H9 (cell line): Measurements from ENCODE around the gene PTGES3L. TPM values are rescaled to one million over a fixed set of nuclear protein-coding genes. Genes with fewer than 3 reads are reported as not detected.

Experiments
- DNase-seq: peaks from one replicate; pipeline ENCODE4 v3.0.0-alpha.2; 2017
- H2AFZ ChIP-seq: one replicate; pipeline ENCODE4 v1.6.1; 2013; ENCODE audit warnings: mild to moderate bottlenecking, low read length, control low read depth, moderate library complexity
- H2AK5ac ChIP-seq: 2 replicates; pipeline ENCODE4 v1.6.1; 2013; ENCODE audit warnings: low read length, control low read depth, mixed read lengths; ENCODE audit not compliant: insufficient read length
- H2BK120ac ChIP-seq: one replicate; pipeline ENCODE4 v1.6.1; 2013; ENCODE audit warnings: low read depth, mild to moderate bottlenecking, low read length, control low read depth, inconsistent platforms; ENCODE audit not compliant: poor library complexity, severe bottlenecking
- H2BK12ac ChIP-seq: 2 replicates; pipeline ENCODE4 v1.6.1; 2013; ENCODE audit warnings: low read length, control low read depth, mixed read lengths, low read depth; ENCODE audit not compliant: insufficient read length
- H2BK15ac ChIP-seq: 2 replicates; pipeline ENCODE4 v1.6.1; 2013; ENCODE audit warnings: low read depth, low read length, control low read depth
- H2BK20ac ChIP-seq: one replicate; pipeline ENCODE4 v1.6.1; 2013; ENCODE audit warnings: low read depth, mild to moderate bottlenecking, low read length, control low read depth, inconsistent platforms; ENCODE audit not compliant: poor library complexity, severe bottlenecking
- H2BK5ac ChIP-seq: 2 replicates; pipeline ENCODE4 v1.6.1; 2013; ENCODE audit warnings: low read length, control low read depth, mixed read lengths; ENCODE audit not compliant: insufficient read length
- H3K14ac ChIP-seq: 2 replicates; pipeline ENCODE4 v1.6.1; 2013; ENCODE audit warnings: low read length, control low read depth; ENCODE audit not compliant: insufficient read depth
- H3K18ac ChIP-seq: 2 replicates; pipeline ENCODE4 v1.6.1; 2013; ENCODE audit warnings: low read depth, mild to moderate bottlenecking, mixed read lengths, low read length, control low read depth; ENCODE audit not compliant: insufficient read length
- H3K23ac ChIP-seq: 2 replicates; pipeline ENCODE4 v1.6.1; 2013; ENCODE audit warnings: low read length, control low read depth, mixed read lengths, low read depth; ENCODE audit not compliant: insufficient read length
- H3K23me2 ChIP-seq: 2 replicates; pipeline ENCODE4 v1.6.1; 2013; ENCODE audit warnings: low read depth, mild to moderate bottlenecking, mixed read lengths, low read length, control low read depth; ENCODE audit not compliant: insufficient read length, poor library complexity, severe bottlenecking
- H3K27ac ChIP-seq: 2 replicates; pipeline ENCODE4 v1.5.1; 2013; ENCODE audit warnings: low read length, control low read depth, mixed read lengths, low read depth; ENCODE audit not compliant: insufficient read length
- H3K27me3 ChIP-seq: 2 replicates; pipeline ENCODE4 v1.6.1; 2013; ENCODE audit warnings: low read length, control low read depth, inconsistent platforms; ENCODE audit not compliant: insufficient read depth
- H3K4ac ChIP-seq: 2 replicates; pipeline ENCODE4 v1.6.1; 2013; ENCODE audit warnings: low read depth, mild to moderate bottlenecking, control low read depth, inconsistent platforms, low read length, moderate library complexity
- H3K4me1 ChIP-seq: 2 replicates; pipeline ENCODE4 v1.6.1; 2013; ENCODE audit warnings: low read length, control low read depth, inconsistent platforms; ENCODE audit not compliant: insufficient read depth
- H3K4me2 ChIP-seq: 2 replicates; pipeline ENCODE4 v1.6.1; 2013; ENCODE audit warnings: low read length, control low read depth, mixed read lengths; ENCODE audit not compliant: insufficient read length, insufficient read depth
- H3K56ac ChIP-seq: 2 replicates; pipeline ENCODE4 v1.6.1; 2013; ENCODE audit warnings: low read depth, mild to moderate bottlenecking, mixed read lengths, low read length, control low read depth; ENCODE audit not compliant: insufficient read length
- H3K79me1 ChIP-seq: 2 replicates; pipeline ENCODE4 v1.6.1; 2013; ENCODE audit warnings: low read depth, mild to moderate bottlenecking, moderate library complexity, low read length, control low read depth, inconsistent platforms; ENCODE audit not compliant: insufficient read depth, poor library complexity, severe bottlenecking
- H3K79me2 ChIP-seq: 2 replicates; pipeline ENCODE4 v1.6.1; 2013; ENCODE audit warnings: low read length, control low read depth, inconsistent platforms; ENCODE audit not compliant: insufficient read depth
- H3K9ac ChIP-seq: 2 replicates; pipeline ENCODE4 v1.6.1; 2013; ENCODE audit warnings: low read length, control low read depth, mixed read lengths; ENCODE audit not compliant: insufficient read length; ENCODE audit errors: extremely low read depth
- H3K9me3 ChIP-seq: one replicate; pipeline ENCODE4 v1.6.1; 2013; ENCODE audit warnings: low read depth, low read length, inconsistent platforms; ENCODE audit not compliant: control insufficient read depth
- H3T11ph ChIP-seq: one replicate; pipeline ENCODE4 v1.6.1; 2013; ENCODE audit warnings: mild to moderate bottlenecking, low read length, control low read depth, inconsistent platforms
- H4K20me1 ChIP-seq: one replicate; pipeline ENCODE4 v1.6.1; 2013; ENCODE audit not compliant: control insufficient read depth, insufficient read length, insufficient read depth
- H4K5ac ChIP-seq: 2 replicates; pipeline ENCODE4 v1.6.1; 2013; ENCODE audit warnings: low read depth, mild to moderate bottlenecking, mixed read lengths, low read length, control low read depth; ENCODE audit not compliant: insufficient read length
- H4K8ac ChIP-seq: replicated peaks from 2 replicates; pipeline ENCODE4 v1.6.1; 2013; ENCODE audit warnings: low read length, control low read depth, mixed read lengths, low read depth; ENCODE audit not compliant: insufficient read length
- H4K91ac ChIP-seq: 2 replicates; pipeline ENCODE4 v1.6.1; 2013; ENCODE audit warnings: low read depth, mild to moderate bottlenecking, moderate library complexity, mixed read lengths, low read length, control low read depth; ENCODE audit not compliant: insufficient read length
- H3K27ac Mint-ChIP-seq, 3 experiments: 2 replicates in 2 of 3; 3 replicates in 1 of 3; pipeline ENCODE4 v1.8.0; 2020 to 2021; ENCODE audit warnings: mixed read lengths in 3 of 3, mild to moderate bottlenecking in 1 of 3, moderate library complexity in 1 of 3
- H3K27me3 Mint-ChIP-seq: 2 replicates; pipeline ENCODE4 v1.8.0; 2021; ENCODE audit warnings: low read depth, mild to moderate bottlenecking, moderate library complexity, mixed read lengths
- H3K36me3 Mint-ChIP-seq, 3 experiments: 2 replicates in 2 of 3; 3 replicates in 1 of 3; pipeline ENCODE4 v1.8.0; 2020 to 2021; ENCODE audit warnings: low read depth in 3 of 3, mixed read lengths in 3 of 3; ENCODE audit not compliant: insufficient read depth in 1 of 3
- H3K4me1 Mint-ChIP-seq, 2 experiments: 2 replicates each; pipeline ENCODE4 v1.8.0; 2020; ENCODE audit warnings: mixed read lengths in 2 of 2
- H3K4me3 Mint-ChIP-seq, 2 experiments: 2 replicates in 1 of 2; 3 replicates in 1 of 2; pipeline ENCODE4 v1.8.0; 2020 to 2021; ENCODE audit warnings: mild to moderate bottlenecking in 2 of 2, mixed read lengths in 2 of 2, moderate library complexity in 1 of 2
- H3K9me3 Mint-ChIP-seq, 2 experiments: 2 replicates in 1 of 2; 3 replicates in 1 of 2; pipeline ENCODE4 v1.8.0; 2020; ENCODE audit warnings: mild to moderate bottlenecking in 2 of 2, mixed read lengths in 2 of 2, moderate library complexity in 1 of 2
- CTCF ChIP-seq: fragments of 200-600 bp; sonication (generic); conservative IDR thresholded peaks from 3 replicates; pipeline ENCODE4 v1.8.0; 2021; ENCODE audit warnings: antibody characterized with exemption, mild to moderate bottlenecking
- WGBS: extraction: QIAGEN DNeasy Blood & Tissue Kit; methylation state at CpG from one replicate; pipeline ENCODE4 v1.1.7; 2013; ENCODE audit warnings: missing lambda C conversion rate, low lambda C conversion rate, mixed read lengths; ENCODE audit not compliant: insufficient read length; ENCODE audit errors: extremely low coverage; 5-methylcytosine and 5-hydroxymethylcytosine counted together
- total RNA-seq: library from RNA; stranded (reverse); gene quantifications from 2 replicates; pipeline ENCODE4 v1.2.1, GENCODE V29; 2021

PTGES3L gene
- total RNA-seq, 1 experiment from 2014 or later: 4.2 TPM

- WGBS: no CpG with 5 or more reads among the region's 13 CpGs
- no peak overlapping the region for H3K14ac ChIP-seq
- no peaks in the 10 kb centered on the region for H3K79me2 ChIP-seq
- TF ChIP-seq CTCF: no peak
- H3K23ac ChIP-seq: no peak overlapping the region
- no peaks in the 10 kb centered on the region for H3K27me3 ChIP-seq
- H3K36me3 Mint-ChIP-seq: peaks cover 27 to 55% (median 49%) of the 10 kb centered on the region in 3 experiments; a peak in 6 of 7 replicates
- H3K79me1 ChIP-seq: no peaks in the 10 kb centered on the region
- H3K4ac ChIP-seq: no peak overlapping the region
- H3K23me2 ChIP-seq: no peaks in the 10 kb centered on the region
- no peak overlapping the region for H3K18ac ChIP-seq
- no peak overlapping the region for H3K27ac Mint-ChIP-seq
- H3K9me3 Mint-ChIP-seq: no peaks in the 10 kb centered on the region
- H2AFZ ChIP-seq: no peak overlapping the region
- H3K4me3 Mint-ChIP-seq: no peak overlapping the region
- H3K9ac ChIP-seq: no peak overlapping the region
- no peak overlapping the region for H3K56ac ChIP-seq
- DNase-seq: no peak
- no peak overlapping the region for H2BK120ac ChIP-seq
- H2BK12ac ChIP-seq: no peak overlapping the region
- no peak overlapping the region for H3K4me2 ChIP-seq
- H2BK5ac ChIP-seq: no peak overlapping the region
- no peak overlapping the region for H4K91ac ChIP-seq
- H3K4me1 Mint-ChIP-seq: no peaks in the 10 kb centered on the region
- no peak overlapping the region for H3T11ph ChIP-seq
- H3K27me3 Mint-ChIP-seq: no peaks in the 10 kb centered on the region
- no peak overlapping the region for H4K5ac ChIP-seq
- H2BK15ac ChIP-seq: no peak overlapping the region
- H3K9me3 ChIP-seq: no peaks in the 10 kb centered on the region
- H4K8ac ChIP-seq: no peak overlapping the region
- no peak overlapping the region for H2AK5ac ChIP-seq
- H3K4me1 ChIP-seq: no peaks in the 10 kb centered on the region
- H4K20me1 ChIP-seq: no peaks in the 10 kb centered on the region
- no peak overlapping the region for H2BK20ac ChIP-seq
- no peak overlapping the region for H3K27ac ChIP-seq
Measured at GRCh38 chr17:42950044-42950783, 29.7 kb downstream of the PTGES3L start.
